ENCODE measurements around the gene SLAMF1.

The SLAMF1 gene

DNA sequence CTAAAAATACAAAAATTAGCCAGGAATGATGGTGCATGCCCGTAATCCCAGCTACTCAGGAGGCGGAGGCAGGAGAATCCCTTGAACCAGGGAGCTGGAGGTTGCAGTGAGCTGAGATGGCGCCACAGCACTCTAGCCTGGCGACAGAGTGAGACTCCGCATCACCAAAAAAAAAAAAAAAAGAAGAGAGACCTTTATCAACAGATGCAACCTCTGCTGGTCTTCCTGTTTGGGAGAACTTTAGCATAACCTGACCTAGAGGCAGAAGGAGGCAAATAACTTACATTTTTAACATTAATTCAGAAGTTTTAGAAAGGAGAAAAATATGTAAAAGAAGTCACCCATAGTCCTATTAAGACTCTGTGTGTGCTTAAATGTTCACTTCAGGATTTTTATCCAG, 32.4 kb downstream of the SLAMF1 start:
- H3K4me3 ChIP-seq (ENCODE audit: insufficient read depth, low read length, poor library complexity, severe bottlenecking), result no peak overlapping the region
- no peaks in the 10 kb centered on the region for H3K9me2 ChIP-seq (replicated peaks; ENCODE audit: insufficient read depth, low read length)
- no peak overlapping the region for H2AFZ ChIP-seq (ENCODE audit: low read depth, low read length, severe bottlenecking)
- H3F3A ChIP-seq (ENCODE audit: insufficient read depth), result peaks cover 6% of the 10 kb centered on the region; the same call in 1 of the 2 replicates
- no peak overlapping the region for H3K27ac ChIP-seq (ENCODE audit: low read depth, low read length)
- peaks cover 7% of the 10 kb centered on the region for H3K36me3 ChIP-seq (ENCODE audit: low read length)
- no peaks in the 10 kb centered on the region for H3K9me3 ChIP-seq (ENCODE audit: insufficient read depth, low read length)
- no peaks in the 10 kb centered on the region for H4K20me1 ChIP-seq (ENCODE audit: low read depth, low read length)
- no peak overlapping the region for H3K4me2 ChIP-seq (ENCODE audit: low read depth, low read length, poor library complexity, severe bottlenecking)
- H3K27me3 ChIP-seq (ENCODE audit: low read length), result no peaks in the 10 kb centered on the region
- TF ChIP-seq, protein P1, sequence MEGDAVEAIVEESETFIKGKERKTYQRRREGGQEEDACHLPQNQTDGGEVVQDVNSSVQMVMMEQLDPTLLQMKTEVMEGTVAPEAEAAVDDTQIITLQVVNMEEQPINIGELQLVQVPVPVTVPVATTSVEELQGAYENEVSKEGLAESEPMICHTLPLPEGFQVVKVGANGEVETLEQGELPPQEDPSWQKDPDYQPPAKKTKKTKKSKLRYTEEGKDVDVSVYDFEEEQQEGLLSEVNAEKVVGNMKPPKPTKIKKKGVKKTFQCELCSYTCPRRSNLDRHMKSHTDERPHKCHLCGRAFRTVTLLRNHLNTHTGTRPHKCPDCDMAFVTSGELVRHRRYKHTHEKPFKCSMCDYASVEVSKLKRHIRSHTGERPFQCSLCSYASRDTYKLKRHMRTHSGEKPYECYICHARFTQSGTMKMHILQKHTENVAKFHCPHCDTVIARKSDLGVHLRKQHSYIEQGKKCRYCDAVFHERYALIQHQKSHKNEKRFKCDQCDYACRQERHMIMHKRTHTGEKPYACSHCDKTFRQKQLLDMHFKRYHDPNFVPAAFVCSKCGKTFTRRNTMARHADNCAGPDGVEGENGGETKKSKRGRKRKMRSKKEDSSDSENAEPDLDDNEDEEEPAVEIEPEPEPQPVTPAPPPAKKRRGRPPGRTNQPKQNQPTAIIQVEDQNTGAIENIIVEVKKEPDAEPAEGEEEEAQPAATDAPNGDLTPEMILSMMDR (IDR thresholded peaks at IDR 0.05; ENCODE audit: insufficient read depth, low read length, poor library complexity, severe bottlenecking), result no peak
- no peak for TF ChIP-seq EZH2phosphoT487 (conservative IDR thresholded peaks at IDR 0.05; ENCODE audit: low read length)
- no peaks in the 10 kb centered on the region for H3K79me2 ChIP-seq (ENCODE audit: insufficient read depth, low read length)
- no peak overlapping the region for H3K9ac ChIP-seq (ENCODE audit: low read length)

DNA sequence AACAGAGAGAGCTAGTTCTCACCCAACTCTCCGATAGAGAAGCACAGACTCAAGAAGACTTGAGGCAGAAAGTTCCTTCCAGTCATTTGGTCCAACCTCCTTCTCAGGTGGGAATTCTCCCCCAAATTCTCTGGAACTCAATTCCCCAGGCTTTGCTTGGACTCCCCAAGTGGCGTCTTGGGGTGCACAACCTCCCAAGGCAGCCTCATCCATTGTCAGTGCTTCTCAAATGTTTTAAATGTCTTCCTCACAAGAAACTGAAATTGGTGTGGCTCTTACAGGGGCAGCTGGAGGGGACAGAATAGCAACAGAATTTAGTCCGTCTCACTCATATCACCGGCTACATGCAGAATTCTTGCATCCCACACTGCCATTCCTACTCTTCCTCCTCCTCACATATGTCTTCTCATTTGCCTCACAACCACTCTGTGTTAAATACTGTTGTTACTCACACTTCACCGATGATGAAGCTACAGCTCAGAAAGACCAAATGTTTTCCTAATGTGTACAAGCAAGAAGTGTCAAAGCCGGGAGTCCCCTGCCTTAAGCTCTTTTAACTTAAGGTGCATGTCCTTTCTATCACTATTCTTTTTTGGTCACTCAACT, 34.1 kb downstream of the SLAMF1 start:
- Histone ChIP-seq H3K9me3 (ENCODE audit: insufficient read depth, low read length) (no peaks in the 10 kb centered on the region), H3K36me3 (ENCODE audit: low read length) (peaks cover 2% of the 10 kb centered on the region; the same call in 1 of the 2 replicates), H3K9ac (ENCODE audit: low read length) (no peak overlapping the region), H3K27ac (ENCODE audit: low read depth, low read length) (no peak overlapping the region), H4K20me1 (ENCODE audit: low read depth, low read length) (no peaks in the 10 kb centered on the region), H2AFZ (ENCODE audit: low read depth, low read length, severe bottlenecking) (no peak overlapping the region), H3K27me3 (ENCODE audit: low read length) (no peaks in the 10 kb centered on the region), H3K79me2 (ENCODE audit: insufficient read depth, low read length) (no peaks in the 10 kb centered on the region), H3K9me2 (replicated peaks; ENCODE audit: insufficient read depth, low read length) (no peaks in the 10 kb centered on the region), H3K4me3 (ENCODE audit: insufficient read depth, low read length, poor library complexity, severe bottlenecking) (no peak overlapping the region), H3K4me2 (ENCODE audit: low read depth, low read length, poor library complexity, severe bottlenecking) (no peak overlapping the region), H3F3A (ENCODE audit: insufficient read depth) (peaks cover 4% of the 10 kb centered on the region; the same call in 1 of the 2 replicates)
- TF ChIP-seq EZH2phosphoT487 (conservative IDR thresholded peaks at IDR 0.05; ENCODE audit: low read length), result no peak
- TF ChIP-seq, protein P1 (IDR thresholded peaks at IDR 0.05; ENCODE audit: insufficient read depth, low read length, poor library complexity, severe bottlenecking), result no peak

DNA sequence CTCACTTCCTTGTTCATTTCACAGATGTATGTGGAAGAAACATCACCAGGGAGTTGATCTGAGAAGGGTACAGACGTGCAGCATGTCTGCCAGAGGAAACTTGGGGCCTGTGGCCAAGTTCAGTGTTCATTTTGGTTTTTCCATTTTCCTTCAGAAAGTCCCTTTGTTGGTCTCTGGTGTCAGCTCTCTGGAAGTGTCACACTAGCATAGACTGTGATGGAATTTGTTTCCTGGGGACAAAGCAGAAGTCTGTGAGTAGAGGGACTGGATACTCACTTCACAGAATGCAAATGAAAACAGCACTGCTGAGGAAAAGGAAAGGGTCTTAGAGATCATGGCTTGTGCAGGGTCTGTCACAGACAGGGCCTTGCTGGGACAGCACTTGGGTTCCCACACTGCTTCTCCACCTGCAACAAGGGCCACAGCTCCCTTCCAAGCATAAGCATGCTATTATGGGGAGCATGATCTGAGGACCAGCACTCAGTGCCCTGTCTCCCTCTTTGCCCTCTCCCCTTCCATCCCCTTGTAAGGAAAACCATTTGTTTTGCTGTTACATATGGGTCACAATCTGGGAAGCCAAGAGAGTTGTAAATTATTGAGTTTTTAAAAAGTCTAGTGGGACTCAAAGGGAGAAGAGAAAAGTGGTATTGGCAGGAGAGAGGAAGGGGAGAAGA, 36.1 kb downstream of the SLAMF1 start:
- no peaks in the 10 kb centered on the region for H3K9me2 ChIP-seq (replicated peaks; ENCODE audit: insufficient read depth, low read length)
- H3K27me3 ChIP-seq (ENCODE audit: low read length), result no peaks in the 10 kb centered on the region
- H3K4me2 ChIP-seq (ENCODE audit: low read depth, low read length, poor library complexity, severe bottlenecking), result no peak overlapping the region
- TF ChIP-seq, protein P1 (IDR thresholded peaks at IDR 0.05; ENCODE audit: insufficient read depth, low read length, poor library complexity, severe bottlenecking), result no peak
- TF ChIP-seq EZH2phosphoT487 (conservative IDR thresholded peaks at IDR 0.05; ENCODE audit: low read length), result no peak
- no peaks in the 10 kb centered on the region for H3K79me2 ChIP-seq (ENCODE audit: insufficient read depth, low read length)
- 0 out of 2 replicates have a peak overlapping the region, but pooled peaks have one; percentile 3 for H3K27ac ChIP-seq (ENCODE audit: low read depth, low read length)
- peaks cover 4% of the 10 kb centered on the region; the same call in 1 of the 2 replicates for H3F3A ChIP-seq (ENCODE audit: insufficient read depth)
- H2AFZ ChIP-seq (ENCODE audit: low read depth, low read length, severe bottlenecking), result no peak overlapping the region
- H3K36me3 ChIP-seq (ENCODE audit: low read length), result no peaks in the 10 kb centered on the region; the same call in 1 of the 2 replicates
- H3K9ac ChIP-seq (ENCODE audit: low read length), result no peak overlapping the region
- no peaks in the 10 kb centered on the region for H3K9me3 ChIP-seq (ENCODE audit: insufficient read depth, low read length)
- H4K20me1 ChIP-seq (ENCODE audit: low read depth, low read length), result no peaks in the 10 kb centered on the region
- H3K4me3 ChIP-seq (ENCODE audit: insufficient read depth, low read length, poor library complexity, severe bottlenecking), result no peak overlapping the region
